Measurements from ENCODE around the gene CDC42BPB.

CDC42BPB gene

DNA sequence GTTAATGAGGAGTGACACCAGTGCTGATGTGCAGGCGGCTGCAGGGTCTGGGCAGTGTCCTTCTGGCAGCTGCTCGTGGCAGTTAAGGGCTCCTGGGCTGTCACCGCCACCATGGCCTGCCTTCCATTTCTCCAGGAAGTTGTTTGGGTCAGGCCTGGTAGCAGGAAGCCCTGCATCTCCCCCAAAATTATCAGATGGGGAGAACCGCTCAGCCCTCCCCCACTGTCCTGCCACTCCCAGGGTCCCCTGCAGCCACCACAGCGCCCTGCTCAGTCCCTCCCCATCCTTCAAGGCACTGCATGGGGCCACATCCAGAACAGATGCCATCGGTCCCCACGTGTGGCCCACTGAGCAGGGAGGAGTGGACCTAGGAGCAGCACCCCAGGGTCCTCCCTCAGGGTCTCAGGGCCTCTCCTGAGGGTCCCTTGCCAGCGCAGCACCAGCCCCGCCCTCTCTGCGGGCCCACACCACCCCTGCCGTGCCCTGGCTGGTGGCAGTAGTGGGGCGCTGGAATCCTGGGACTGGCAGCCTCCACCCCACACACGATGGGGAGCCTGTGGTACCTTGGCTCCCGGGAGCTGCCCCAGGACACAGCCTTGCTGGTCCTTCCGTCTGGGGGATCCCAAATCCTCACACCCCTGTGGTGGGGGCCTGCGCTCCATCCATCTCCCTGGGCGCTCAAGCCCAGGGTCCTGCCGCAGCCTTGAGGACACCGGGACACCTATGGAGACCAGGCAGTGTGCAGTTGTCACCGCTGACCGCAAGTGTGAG, 145.2 kb downstream of the CDC42BPB start:
- no peak for DNase-seq

DNA sequence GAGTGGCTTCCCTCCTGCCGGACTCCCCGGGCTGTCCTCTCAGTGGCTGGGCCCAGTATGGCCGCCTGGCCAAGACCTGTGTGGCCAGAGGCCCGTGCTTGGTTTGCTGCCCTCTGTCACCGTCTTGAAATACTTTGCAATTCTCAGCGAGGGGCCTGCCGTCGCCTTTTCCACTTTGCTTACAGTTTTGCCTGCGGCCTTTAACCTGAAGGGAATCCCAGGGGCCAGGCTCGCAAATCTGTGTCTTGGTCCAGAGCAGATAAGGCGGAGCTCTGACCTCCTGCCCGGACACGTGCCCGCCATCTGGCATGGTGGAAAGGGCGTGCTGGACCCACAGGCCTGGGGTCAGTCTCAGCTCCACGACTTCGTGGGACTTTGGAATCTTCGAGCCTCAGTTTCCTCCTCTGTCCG, 145.8 kb downstream of the CDC42BPB start:
- DNase-seq: no peak

DNA sequence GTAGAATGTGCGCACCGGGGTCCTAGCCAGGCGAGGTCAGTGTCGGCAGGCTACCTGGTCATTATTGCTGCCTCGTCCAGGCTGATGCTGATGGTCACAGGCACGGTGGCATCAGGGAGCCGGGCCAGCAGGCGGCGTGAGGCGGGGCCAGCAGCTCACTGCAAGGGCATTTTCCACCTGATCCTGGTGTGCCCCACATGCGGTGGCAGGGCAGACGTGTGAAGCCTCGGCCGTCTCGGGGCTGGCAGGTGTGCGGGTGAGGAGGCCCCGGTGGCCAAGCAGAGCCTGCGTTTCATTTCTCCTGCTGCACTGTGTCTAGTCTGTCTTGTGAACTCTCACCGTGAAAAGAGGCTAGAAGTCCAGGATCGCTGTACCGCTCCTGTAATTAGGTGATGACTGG, 146.9 kb downstream of the CDC42BPB start:
- no peak for DNase-seq

DNA sequence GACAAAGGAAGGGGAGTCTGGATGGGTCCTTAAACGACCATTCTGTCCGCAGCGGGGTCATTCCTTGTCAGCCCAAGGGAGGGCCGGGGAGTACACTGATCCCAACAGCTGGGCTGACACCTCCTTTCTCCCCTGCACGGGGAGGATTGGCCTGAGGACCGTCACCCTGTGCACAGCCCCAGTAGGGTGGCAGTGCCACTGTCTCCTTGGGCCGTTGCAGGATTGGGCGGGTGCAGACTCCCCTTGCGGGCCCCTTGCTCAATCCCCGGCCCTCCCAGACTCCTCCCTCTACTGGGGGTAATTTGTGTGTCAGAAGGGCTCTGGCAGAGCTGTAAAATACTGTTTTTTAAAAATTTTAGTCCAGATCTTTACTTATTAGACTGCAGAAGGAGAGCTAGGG, 147.4 kb downstream of the CDC42BPB start:
- DNase-seq: no peak

DNA sequence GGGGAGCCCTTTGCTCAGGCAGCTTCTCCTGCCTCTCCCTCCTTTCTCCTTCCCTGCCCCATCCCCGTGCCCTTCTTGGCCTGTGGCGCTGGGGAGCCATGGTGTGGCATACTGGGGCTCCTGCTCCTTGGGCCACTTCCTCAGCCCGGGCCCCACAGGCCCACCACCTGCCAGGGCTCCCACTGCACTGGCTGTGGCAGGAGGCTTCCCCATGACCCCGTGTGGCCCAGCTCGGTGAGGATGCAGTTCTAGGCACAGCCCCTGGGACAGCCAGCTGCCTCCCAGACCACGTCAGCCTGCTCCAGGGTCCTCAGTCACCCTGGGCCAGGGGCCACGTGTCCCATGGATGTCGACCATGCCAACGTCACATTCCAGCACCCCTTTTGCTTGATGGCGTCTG, 147.9 kb downstream of the CDC42BPB start:
- DNase-seq: no peak

DNA sequence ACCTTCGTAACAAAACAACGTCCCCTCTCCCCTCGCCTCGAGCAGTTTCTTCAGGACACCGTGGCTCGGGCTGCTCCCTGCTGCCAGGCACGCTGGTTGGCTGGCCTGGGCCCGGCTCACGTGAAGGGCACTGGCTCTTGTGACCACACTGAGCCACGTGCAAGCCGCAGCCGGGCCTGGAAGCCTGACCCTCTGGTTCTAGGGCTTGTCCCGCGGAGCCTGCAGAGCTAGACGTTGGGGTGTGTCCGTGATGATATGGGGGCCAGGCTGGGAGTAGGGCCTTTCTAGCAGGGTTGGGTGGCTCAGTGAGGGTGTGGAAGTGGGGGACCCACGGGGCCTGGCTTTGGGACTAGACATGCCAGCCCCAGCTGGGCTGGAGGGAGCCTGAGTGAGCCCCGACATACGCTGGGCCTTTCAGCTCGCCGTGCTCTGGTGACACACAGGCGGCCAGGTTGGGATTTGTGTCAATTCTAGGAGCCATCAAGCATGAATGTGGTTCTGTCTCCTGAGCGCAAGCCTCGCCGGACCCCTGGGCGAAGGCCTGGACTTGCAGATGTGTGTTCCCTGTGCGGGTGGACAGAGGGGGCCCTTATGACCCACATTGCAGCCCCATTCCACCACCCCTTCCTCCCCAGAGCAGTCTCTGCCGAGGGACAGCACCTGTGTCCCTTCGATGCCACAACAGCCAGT, 148.4 kb downstream of the CDC42BPB start:
- DNase-seq: no peak

DNA sequence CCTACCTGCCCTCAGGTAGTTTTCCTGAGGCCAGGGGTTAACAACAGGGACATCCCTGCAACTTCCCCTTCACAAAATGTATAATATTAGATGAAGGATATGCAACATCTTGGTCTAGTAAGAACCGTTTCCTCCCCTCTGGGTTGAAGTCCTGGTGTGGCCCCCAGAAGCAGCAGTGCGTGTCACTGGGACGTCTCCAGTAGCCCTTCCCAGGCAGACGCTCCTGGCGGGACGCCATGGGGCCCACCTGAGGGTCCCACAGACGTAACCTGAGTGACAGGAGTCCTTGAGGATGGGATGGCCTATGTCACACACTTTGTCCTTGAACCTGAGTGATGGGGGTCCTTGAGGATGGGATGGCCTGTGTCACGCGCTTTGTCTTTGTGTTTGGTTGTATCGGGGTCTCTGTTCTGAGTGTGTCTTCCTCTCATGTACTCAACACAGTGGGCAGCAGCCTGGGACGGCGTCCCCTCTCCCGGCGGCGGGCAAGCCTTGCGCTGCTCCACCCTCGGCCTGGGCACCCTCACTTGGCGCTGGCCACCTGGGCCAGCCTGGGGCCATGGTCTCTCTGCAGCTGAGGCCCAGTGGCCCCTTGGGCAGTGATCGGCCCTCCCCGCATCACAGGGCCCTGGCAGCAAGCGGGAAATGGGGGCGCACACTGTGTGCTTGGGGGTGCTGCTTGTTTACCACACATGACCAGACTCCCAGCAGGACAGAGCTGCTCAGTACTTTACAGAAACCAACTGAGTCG, 149.2 kb downstream of the CDC42BPB start:
- no peak for DNase-seq

DNA sequence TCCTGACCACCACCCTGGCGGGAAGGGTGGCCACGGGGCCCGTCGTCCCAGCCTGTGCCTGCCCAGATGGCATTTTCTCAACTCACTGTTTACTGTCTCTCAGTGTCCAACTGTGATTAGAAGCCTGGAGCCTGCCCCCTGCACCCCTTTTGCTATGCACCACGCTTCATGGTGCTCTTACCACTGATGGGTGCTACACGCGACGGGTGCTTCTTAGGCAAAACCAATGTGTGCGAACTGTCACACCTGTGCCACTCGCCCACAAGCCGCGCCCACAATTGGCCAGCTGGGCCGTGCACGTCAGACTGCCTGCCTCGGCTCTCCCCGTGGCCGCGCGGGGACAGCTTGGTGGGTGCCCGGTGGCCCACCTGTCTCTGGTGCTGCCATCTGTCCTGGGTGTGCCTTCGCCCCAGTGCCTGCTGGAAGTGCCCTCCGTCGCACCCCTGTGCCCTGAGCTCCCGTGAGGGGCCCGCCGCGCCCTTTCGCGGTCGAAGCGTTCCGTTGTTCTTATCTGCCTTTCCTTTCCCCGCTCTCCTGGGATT, 150.0 kb downstream of the CDC42BPB start:
- no peak for DNase-seq

DNA sequence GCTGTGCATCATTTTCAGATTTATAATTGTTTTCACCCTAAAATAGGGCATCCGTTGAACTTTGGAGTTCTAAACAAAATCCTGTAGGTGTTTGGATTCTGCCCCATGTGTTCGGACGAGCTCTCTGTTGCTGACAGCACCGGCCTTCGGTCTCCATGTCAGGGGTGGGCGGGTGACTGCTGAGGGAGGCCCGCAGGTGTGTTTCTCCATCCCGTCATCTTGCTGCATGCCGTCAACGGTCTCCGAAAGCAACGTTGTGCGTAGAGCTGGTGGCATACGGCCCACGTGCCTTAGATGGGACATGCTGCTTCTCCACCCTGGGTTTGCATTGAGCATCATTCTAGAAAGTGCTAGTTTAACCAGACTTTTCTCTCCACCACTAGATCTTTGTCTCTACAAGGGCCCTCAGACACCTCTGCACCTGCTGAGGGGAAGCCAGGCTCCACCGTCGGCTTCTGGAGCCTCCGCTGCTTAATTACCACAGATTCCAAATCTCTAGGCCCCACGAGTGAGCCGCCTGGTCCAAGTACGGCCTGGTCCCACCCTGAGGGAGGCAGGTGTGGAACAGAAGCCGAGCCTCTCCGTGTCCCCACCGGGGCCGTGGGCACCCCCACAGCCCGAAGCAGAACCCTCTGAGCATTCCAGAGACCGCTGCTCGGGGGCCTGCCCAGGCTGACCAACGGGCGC, 150.6 kb downstream of the CDC42BPB start:
- DNase-seq: no peak

DNA sequence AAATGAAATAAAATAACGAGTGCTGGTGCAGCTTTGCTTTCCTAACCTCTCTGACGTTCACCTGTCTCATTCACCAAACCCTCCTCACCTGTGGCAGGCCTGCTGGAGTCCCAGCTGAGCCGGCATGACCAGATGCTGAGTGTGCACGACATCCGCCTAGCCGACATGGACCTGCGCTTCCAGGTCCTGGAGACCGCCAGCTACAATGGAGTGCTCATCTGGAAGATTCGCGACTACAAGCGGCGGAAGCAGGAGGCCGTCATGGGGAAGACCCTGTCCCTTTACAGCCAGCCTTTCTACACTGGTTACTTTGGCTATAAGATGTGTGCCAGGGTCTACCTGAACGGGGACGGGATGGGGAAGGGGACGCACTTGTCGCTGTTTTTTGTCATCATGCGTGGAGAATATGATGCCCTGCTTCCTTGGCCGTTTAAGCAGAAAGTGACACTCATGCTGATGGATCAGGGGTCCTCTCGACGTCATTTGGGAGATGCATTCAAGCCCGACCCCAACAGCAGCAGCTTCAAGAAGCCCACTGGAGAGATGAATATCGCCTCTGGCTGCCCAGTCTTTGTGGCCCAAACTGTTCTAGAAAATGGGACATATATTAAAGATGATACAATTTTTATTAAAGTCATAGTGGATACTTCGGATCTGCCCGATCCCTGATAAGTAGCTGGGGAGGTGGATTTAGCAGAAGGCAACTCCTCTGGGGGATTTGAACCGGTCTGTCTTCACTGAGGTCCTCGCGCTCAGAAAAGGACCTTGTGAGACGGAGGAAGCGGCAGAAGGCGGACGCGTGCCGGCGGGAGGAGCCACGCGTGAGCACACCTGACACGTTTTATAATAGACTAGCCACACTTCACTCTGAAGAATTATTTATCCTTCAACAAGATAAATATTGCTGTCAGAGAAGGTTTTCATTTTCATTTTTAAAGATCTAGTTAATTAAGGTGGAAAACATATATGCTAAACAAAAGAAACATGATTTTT, 151.9 kb downstream of the CDC42BPB start:
- no peak for DNase-seq

DNA sequence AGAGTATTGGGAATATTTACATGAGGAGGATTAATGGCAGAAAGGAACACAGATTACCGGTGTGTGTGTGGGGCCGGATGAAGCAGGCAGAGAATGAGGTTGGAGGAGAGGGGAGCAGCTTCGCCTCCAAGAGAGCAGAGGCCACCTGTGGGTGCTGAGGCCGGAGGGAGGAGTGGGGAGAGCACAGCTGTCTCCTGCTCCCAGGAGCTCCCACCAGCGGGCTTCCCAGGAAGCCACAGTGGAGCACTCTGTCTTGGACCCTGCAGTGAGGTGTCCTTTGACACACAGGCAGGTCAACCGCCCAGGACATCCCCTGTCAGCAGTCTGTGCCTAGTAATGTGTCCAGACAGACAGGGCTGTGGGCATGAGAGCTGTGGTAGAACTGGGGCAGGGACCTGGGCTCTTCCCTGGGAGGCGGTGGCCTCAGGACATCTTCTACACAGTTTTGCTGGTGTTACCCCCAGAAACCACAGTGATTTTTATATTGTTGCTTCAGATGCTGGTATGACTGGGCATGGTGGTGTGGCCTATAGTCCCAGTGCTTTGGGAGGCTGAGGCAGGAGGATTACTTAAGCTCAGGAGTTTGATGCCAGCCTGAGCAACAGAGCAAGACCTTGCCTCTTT, 153.3 kb downstream of the CDC42BPB start:
- DNase-seq: no peak

DNA sequence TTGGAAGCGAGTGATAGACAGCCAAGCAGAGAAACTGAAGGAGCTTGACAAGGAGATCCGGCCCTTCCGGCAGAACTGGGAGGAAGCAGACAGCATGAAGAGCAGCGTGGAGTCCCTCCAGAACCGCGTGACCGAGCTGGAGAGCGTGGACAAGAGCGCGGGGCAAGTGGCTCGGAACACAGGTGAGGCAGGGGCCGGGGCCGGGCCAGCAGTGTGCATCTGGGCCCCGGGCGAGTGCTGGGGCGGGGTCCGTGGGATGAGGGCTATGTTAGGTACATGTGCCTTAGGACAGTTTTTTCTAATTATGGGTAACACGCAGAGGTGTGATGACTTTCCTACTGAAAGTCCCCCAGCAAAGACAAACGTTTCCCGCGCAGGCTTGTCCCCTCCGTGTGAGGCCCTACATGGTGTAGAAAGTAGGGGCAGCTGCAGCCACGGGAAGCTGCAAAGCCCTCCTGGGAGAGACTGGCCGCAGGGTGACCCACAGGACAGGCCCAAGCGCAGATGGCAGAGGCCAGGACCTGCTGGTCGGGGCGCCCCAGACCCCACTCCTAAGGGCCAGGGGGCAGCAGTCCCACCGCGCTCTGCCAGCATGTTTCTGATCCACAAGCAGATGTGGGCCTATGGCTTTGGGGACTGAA, 154.0 kb downstream of the CDC42BPB start:
- DNase-seq: no peak

DNA sequence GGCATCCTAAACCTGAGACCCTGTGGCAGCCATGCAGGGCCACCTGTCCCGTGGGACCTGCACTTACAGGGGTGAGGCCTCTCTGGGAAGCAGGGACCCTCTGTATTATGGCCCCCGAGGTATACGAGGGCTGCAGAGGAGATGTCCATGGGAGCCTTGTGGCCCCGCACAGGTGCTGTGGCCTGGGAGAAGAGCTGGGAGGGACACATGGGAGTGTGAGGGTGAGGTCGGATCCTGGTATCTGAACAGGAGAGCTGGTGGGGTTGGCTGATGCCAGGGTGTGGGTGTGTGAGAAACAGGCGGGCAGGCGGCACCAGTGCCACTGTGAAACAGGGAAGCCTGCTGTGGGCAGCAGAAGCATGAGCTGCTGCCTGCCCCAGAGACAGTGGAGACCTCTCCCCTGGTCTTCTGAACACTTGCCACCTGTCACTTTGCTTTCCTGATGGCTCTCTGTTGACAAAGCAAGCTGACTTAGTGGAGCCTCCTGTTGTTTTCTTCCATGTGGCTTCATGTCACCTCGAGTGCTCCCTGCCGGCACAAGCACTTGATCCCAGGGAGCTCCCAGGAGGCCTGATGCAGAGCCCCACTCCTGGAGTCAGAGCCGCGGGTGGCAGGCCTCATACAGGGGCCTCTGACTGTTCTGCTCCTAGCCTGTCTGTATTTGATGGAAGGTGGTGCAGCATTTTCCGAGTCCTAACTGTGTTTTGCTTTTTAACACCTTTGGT, 154.7 kb downstream of the CDC42BPB start:
- DNase-seq: no peak

DNA sequence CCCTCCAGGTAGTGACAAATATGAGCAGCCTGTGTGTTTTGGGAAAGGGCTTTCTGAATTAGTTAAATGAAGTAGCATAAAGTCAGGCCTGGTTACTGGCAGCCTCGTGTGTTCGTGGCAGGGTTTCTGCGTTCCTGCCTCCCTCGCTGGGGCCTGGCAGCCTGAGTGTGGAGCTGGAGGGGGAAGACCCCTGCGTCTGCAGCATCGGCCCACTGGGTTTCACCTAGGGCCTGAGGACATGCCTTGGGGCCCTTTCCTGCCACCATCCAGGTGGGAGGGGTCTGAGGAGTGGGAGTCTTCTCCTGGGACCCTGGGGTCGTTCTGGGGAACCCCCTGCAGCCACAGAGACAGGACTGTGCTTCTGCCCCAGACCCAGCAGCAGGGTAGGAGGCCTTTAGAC, 155.3 kb downstream of the CDC42BPB start:
- no peak for DNase-seq

DNA sequence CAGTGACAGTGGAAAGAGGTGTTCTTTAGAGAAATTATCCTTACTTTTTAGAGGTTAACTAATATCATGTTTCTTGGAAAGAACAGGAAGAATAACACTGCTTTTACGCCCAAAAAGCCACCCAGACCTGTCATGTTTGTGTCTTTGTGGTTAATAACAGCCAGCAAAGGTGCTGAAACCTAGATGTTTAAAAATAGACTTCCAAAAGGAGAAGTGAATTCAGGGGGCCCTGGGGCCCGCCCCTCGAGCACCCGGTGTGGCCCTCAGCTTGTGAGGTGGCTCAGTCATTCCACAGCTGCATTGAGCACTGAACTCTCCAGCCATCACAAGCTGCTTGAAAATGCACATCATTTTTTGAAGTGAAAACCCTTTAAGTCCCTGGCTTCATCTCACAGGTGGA, 155.7 kb downstream of the CDC42BPB start:
- DNase-seq: no peak

DNA sequence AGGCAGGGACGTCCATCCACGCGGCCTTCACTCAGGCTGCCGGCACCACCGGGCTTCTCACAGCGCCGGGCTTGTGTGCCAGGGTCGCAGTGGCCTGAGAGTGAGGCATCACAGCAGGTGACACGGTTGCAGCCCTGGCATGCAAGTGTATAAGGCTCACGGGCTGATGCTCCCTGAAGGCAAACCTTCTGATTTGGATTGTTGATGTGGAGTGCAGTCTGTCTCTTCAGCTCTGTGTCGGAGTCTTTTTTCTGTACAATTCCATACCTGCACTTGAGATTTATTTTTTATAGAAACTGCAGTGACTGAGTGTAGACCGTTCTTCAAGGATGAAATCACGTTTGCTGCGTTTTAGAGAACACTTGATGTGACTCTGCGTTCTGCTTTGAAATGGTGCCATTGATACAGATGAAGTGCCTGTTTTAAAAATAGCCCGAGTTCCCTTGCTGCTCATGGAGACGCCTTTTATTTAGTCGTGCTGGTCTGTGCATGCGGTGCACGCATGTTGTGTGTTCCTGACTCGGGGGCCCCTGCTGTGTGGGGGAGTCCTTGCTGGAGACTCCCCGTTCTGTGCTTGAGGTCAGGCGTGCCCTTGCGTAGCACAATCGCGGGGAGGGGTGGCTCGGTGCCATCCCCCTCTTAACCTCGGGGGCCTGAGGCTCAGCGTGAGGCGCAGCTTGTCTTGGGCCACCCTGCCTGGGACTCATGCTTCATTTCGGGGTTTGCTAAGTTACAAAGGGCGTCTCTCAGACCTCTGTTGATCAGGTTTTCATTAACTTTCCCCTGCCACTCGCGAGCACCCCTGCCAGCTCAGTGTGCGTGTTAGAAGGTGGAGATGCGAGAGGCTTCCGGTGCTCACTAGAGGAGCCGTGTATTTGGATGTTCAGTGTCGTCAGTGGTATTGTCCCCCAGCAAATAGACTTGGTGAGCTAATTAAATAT, 156.4 kb downstream of the CDC42BPB start:
- no peak for DNase-seq

DNA sequence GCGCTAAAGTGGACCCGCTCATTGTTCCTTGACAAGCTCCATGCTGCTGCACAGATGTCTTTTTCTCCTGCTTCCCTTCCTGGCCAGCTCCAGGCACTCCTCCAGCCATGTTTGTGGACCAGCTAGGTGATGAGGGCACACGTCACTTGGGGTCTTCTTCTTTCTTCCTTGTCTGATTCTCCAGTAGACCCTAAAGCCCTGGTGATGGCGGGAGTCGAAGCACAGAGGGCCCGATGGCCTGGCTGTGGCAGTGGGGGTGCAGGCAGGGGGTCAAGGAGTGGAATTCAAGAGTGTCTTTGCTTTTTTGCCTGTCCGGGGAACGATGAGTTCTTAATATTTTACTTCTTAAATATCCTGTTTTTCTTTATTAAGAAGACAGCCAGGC, 157.8 kb downstream of the CDC42BPB start:
- DNase-seq: no peak

DNA sequence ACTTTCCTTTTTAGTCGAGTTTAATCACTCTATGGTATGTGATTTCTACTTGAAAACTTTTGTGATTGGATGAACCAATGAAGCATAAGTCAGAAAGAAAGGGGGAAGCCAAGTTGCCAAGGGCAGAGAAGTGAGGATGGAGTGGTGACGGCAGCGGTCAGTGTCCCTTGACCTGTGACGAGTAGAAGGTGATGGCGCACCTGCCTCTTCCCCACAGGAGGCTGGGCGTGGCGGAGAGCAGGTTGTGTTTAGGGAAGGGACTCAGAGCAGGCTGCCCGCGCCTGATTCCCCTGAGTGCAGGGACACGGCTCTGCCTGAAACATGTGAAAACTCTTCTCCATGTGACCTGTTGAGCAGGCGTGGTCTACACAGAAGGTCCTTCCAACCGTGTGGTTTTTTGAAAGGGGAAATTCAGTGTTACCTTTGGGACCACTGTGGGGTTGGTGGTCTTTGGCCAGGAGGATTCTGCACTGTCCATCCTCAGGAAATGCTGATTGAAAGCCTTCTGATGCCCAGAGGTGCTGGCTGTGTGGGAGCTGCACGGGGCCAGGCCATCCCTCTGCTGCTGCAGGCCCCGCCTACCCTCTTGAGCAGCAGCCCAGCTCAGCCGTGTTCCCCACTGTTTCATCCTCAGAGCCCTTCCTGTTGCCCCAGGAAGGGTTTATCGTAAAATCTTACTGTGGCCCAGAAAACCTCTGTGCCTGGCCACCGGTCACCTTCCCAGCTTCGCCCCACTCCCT, 158.4 kb downstream of the CDC42BPB start:
- no peak for DNase-seq
